Glutamatergic neuron (in vitro differentiated cells): ENCODE measurements around the gene RNMT. TPM values are rescaled to one million over a fixed set of nuclear protein-coding genes. Genes with fewer than 3 reads are reported as not detected.

ENCODE experiments used
- DNase-seq: peaks from one replicate; pipeline ENCODE4 v3.0.0; 2022
- H3K27ac Mint-ChIP-seq: one replicate; pipeline ENCODE4 v1.8.0; 2020; ENCODE audit warnings: mild to moderate bottlenecking, mixed read lengths, inconsistent platforms; ENCODE audit not compliant: unreplicated experiment
- H3K27me3 Mint-ChIP-seq: one replicate; pipeline ENCODE4 v1.8.0; 2020; ENCODE audit warnings: mild to moderate bottlenecking, moderate library complexity, mixed read lengths, inconsistent platforms; ENCODE audit not compliant: unreplicated experiment
- H3K36me3 Mint-ChIP-seq: one replicate; pipeline ENCODE4 v1.8.0; 2020; ENCODE audit warnings: mild to moderate bottlenecking, mixed read lengths, inconsistent platforms; ENCODE audit not compliant: unreplicated experiment
- H3K4me1 Mint-ChIP-seq: one replicate; pipeline ENCODE4 v1.8.0; 2020; ENCODE audit warnings: mild to moderate bottlenecking, low read depth, mixed read lengths, inconsistent platforms; ENCODE audit not compliant: unreplicated experiment
- H3K4me3 Mint-ChIP-seq: one replicate; pipeline ENCODE4 v1.8.0; 2020; ENCODE audit warnings: mild to moderate bottlenecking, mixed read lengths, inconsistent platforms; ENCODE audit not compliant: unreplicated experiment
- H3K9me3 Mint-ChIP-seq: one replicate; pipeline ENCODE4 v1.8.0; 2020; ENCODE audit warnings: mild to moderate bottlenecking, moderate library complexity, mixed read lengths, inconsistent platforms; ENCODE audit not compliant: unreplicated experiment
- CTCF ChIP-seq: fragments of 200-600 bp; sonication (generic); IDR thresholded peaks from one replicate; pipeline ENCODE4 v1.5.0; 2021; ENCODE audit not compliant: partially characterized antibody, unreplicated experiment
- total RNA-seq: library from RNA; stranded (reverse); fragmentation: NEBNext Ultra II Directional; extraction: Animal tissue kit (Norgen Biotek cat#: 25700); gene quantifications from one replicate; pipeline ENCODE4 v1.2.1, GENCODE V29; 2021; ENCODE audit not compliant: unreplicated experiment

RNMT gene
- total RNA-seq, 1 donor from 2014 or later, result 42.8 TPM

GRCh38 chr18:13758622-13759021 is 32.1 kb downstream of the RNMT start:
- Mint-ChIP-seq H3K27ac (no peak overlapping the region), H3K4me3 (no peak overlapping the region), H3K27me3 (no peaks in the 10 kb centered on the region), H3K4me1 (no peaks in the 10 kb centered on the region), H3K36me3 (peaks cover 15% of the 10 kb centered on the region), H3K9me3 (no peaks in the 10 kb centered on the region)
- TF ChIP-seq CTCF, result no peak
- no peak for DNase-seq

GRCh38 chr18:13760047-13760446 is 33.6 kb downstream of the RNMT start:
- no peak overlapping the region for H3K27ac Mint-ChIP-seq
- no peak for DNase-seq
- TF ChIP-seq CTCF, result no peak
- H3K4me1 Mint-ChIP-seq, result no peaks in the 10 kb centered on the region
- peaks cover 29% of the 10 kb centered on the region for H3K36me3 Mint-ChIP-seq
- peaks cover 4% of the 10 kb centered on the region for H3K9me3 Mint-ChIP-seq
- H3K27me3 Mint-ChIP-seq, result no peaks in the 10 kb centered on the region
- no peak overlapping the region for H3K4me3 Mint-ChIP-seq

- no peaks in the 10 kb centered on the region for H3K4me1 Mint-ChIP-seq
- no peak overlapping the region for H3K27ac Mint-ChIP-seq
- peaks cover 37% of the 10 kb centered on the region for H3K36me3 Mint-ChIP-seq
- H3K9me3 Mint-ChIP-seq, result peaks cover 12% of the 10 kb centered on the region
- H3K4me3 Mint-ChIP-seq, result no peak overlapping the region
- TF ChIP-seq CTCF, result no peak
- peaks cover 2% of the 10 kb centered on the region for H3K27me3 Mint-ChIP-seq
- no peak for DNase-seq
Measured at GRCh38 chr18:13762690-13763439, 36.4 kb downstream of the RNMT start.

- H3K4me1 Mint-ChIP-seq, result no peaks in the 10 kb centered on the region
- no peak for DNase-seq
- peaks cover 6% of the 10 kb centered on the region for H3K36me3 Mint-ChIP-seq
- no peaks in the 10 kb centered on the region for H3K9me3 Mint-ChIP-seq
- no peak overlapping the region for H3K27ac Mint-ChIP-seq
- H3K4me3 Mint-ChIP-seq, result no peak overlapping the region
- TF ChIP-seq CTCF, result no peak
- H3K27me3 Mint-ChIP-seq, result no peaks in the 10 kb centered on the region
Measured at GRCh38 chr18:13775058-13775457, 48.6 kb downstream of the RNMT start.

GRCh38 chr18:13791181-13791580 is 64.7 kb downstream of the RNMT start:
- H3K36me3 Mint-ChIP-seq, result no peaks in the 10 kb centered on the region
- H3K27ac Mint-ChIP-seq, result no peak overlapping the region
- TF ChIP-seq CTCF, result no peak
- no peaks in the 10 kb centered on the region for H3K27me3 Mint-ChIP-seq
- no peaks in the 10 kb centered on the region for H3K9me3 Mint-ChIP-seq
- no peak for DNase-seq
- no peaks in the 10 kb centered on the region for H3K4me1 Mint-ChIP-seq
- no peak overlapping the region for H3K4me3 Mint-ChIP-seq
